ENCODE measurements around the gene ETNK2. TPM values are rescaled to one million over a fixed set of nuclear protein-coding genes. Genes with fewer than 3 reads are reported as not detected.
A peak's percentile ranks its signal among the peaks of the same experiment; 100 is the strongest.

ETNK2 gene
- total RNA-seq, 6 donors from 2014 or later = 3.2 to 8.9 (median 6.0) TPM; not detected in 1

DNA sequence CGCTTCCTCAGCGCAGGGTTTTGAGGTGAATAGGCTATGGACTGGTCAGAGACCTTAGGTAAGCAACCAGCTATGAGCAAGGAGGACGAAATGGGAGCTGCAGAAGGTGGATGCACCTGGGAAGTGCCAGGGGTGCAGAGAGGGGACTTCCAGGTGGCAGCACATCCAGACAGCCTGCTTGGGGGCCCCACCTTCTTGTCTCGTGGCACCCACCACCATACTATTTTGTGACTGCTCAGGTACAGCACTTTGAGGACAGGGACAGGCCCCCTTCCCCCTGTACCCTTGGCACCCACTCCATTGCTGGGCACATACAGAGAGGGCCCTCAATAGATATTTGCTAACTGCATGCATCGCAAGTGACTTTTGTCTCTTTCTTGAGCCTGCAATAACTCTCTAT, 45.2 kb upstream of the ETNK2 start:
- WGBS, 2 donors = 59 to 81% methylated on average over 3 to 5 of the region's 5 CpGs
- ATAC-seq (ENCODE audit: low FRiP score in 2 of 2) (no peak), DNase-seq (no peak)
- TF ChIP-seq POLR2AphosphoS5 (IDR thresholded peaks at IDR 0.05) = no peak
- no peak overlapping the region for H3K27ac ChIP-seq
- no peaks in the 10 kb centered on the region for H3K9me3 ChIP-seq
- no peaks in the 10 kb centered on the region for H3K4me1 ChIP-seq
- no peaks in the 10 kb centered on the region for H3K36me3 ChIP-seq
- H3K27me3 ChIP-seq = no peaks in the 10 kb centered on the region
- no peak overlapping the region for H3K4me3 ChIP-seq

- H3K9me3 ChIP-seq = no peaks in the 10 kb centered on the region
- WGBS, 2 donors = 37 to 53% methylated on average over 10 to 18 of the region's 18 CpGs
- no peaks in the 10 kb centered on the region for H3K36me3 ChIP-seq
- TF ChIP-seq EP300 (IDR thresholded peaks at IDR 0.05) = no peak
- TF ChIP-seq, protein P1, sequence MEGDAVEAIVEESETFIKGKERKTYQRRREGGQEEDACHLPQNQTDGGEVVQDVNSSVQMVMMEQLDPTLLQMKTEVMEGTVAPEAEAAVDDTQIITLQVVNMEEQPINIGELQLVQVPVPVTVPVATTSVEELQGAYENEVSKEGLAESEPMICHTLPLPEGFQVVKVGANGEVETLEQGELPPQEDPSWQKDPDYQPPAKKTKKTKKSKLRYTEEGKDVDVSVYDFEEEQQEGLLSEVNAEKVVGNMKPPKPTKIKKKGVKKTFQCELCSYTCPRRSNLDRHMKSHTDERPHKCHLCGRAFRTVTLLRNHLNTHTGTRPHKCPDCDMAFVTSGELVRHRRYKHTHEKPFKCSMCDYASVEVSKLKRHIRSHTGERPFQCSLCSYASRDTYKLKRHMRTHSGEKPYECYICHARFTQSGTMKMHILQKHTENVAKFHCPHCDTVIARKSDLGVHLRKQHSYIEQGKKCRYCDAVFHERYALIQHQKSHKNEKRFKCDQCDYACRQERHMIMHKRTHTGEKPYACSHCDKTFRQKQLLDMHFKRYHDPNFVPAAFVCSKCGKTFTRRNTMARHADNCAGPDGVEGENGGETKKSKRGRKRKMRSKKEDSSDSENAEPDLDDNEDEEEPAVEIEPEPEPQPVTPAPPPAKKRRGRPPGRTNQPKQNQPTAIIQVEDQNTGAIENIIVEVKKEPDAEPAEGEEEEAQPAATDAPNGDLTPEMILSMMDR (IDR thresholded peaks at IDR 0.05) = no peak
- no peaks in the 10 kb centered on the region for H3K27me3 ChIP-seq
- H3K4me3 ChIP-seq = no peak within 1 kb of the TSS
- no peak within 1 kb of the TSS for H3K27ac ChIP-seq
- DNase-seq = peak in 1 of 2 donors; percentile 29
- no peaks in the 10 kb centered on the region for H3K4me1 ChIP-seq
- no peak for ATAC-seq (ENCODE audit: low FRiP score in 2 of 2)
Observed at GRCh38 chr1:204196068-204196795, 44.4 kb upstream of the ETNK2 start, which contains the start of gene KISS1. Gene KISS1, minus strand, starts transcription at chr1:204196491. Its CDS starts 3,615 bp downstream, at chr1:204192876.

GRCh38 chr1:204194771-204195170, 42.9 kb upstream of the ETNK2 start:
- TF ChIP-seq, protein P1 (IDR thresholded peaks at IDR 0.05) = no peak
- TF ChIP-seq POLR2AphosphoS5 (IDR thresholded peaks at IDR 0.05) (no peak), POLR2A (IDR thresholded peaks at IDR 0.05) (no peak), EP300 (IDR thresholded peaks at IDR 0.05) (no peak)
- no peaks in the 10 kb centered on the region for H3K36me3 ChIP-seq
- no peaks in the 10 kb centered on the region for H3K9me3 ChIP-seq
- ATAC-seq (ENCODE audit: low FRiP score in 2 of 2) (no peak), DNase-seq (no peak)
- H3K4me3 ChIP-seq = no peak overlapping the region
- H3K27ac ChIP-seq = no peak overlapping the region
- H3K4me1 ChIP-seq = peaks cover 0 to 11% (median 3%) of the 10 kb centered on the region in 4 donors
- H3K27me3 ChIP-seq = peaks cover 0 to 4% (median 0%) of the 10 kb centered on the region in 4 donors
- WGBS, 2 donors = 37 to 55% methylated on average over 6 to 7 of the region's 7 CpGs

DNA sequence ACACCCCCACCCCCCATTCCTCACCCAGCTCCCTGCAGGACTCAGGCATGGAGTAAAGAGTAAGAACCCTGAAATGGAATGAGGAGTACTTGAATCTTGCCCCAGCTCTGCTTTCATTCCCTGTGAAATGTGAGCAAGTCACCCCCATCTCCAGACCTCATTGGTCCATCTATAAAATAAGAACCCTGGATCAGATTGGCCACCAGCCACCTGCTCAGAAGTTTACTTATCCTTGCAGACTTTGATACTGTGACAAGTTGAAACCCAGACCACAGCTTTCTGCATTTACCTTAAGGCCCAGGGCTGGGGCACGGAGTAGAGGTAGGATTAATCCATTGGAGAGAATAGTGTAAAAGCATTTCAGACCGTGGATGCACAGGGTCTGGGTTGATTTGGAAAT, 42.2 kb upstream of the ETNK2 start:
- DNase-seq (no peak), ATAC-seq (ENCODE audit: low FRiP score in 2 of 2) (no peak)
- no peaks in the 10 kb centered on the region for H3K9me3 ChIP-seq
- H3K4me1 ChIP-seq = peaks cover 0 to 12% (median 3%) of the 10 kb centered on the region in 4 donors
- H3K36me3 ChIP-seq = no peaks in the 10 kb centered on the region
- H3K27ac ChIP-seq = no peak overlapping the region
- H3K4me3 ChIP-seq = no peak overlapping the region
- WGBS, 2 donors = 74 to 100% methylated on average over 2 of the region's 2 CpGs
- TF ChIP-seq POLR2A (IDR thresholded peaks at IDR 0.05) (no peak), EP300 (IDR thresholded peaks at IDR 0.05) (no peak), POLR2AphosphoS5 (IDR thresholded peaks at IDR 0.05) (no peak)
- TF ChIP-seq, protein P1 (IDR thresholded peaks at IDR 0.05) = no peak
- peaks cover 0 to 6% (median 0%) of the 10 kb centered on the region in 4 donors for H3K27me3 ChIP-seq

DNA sequence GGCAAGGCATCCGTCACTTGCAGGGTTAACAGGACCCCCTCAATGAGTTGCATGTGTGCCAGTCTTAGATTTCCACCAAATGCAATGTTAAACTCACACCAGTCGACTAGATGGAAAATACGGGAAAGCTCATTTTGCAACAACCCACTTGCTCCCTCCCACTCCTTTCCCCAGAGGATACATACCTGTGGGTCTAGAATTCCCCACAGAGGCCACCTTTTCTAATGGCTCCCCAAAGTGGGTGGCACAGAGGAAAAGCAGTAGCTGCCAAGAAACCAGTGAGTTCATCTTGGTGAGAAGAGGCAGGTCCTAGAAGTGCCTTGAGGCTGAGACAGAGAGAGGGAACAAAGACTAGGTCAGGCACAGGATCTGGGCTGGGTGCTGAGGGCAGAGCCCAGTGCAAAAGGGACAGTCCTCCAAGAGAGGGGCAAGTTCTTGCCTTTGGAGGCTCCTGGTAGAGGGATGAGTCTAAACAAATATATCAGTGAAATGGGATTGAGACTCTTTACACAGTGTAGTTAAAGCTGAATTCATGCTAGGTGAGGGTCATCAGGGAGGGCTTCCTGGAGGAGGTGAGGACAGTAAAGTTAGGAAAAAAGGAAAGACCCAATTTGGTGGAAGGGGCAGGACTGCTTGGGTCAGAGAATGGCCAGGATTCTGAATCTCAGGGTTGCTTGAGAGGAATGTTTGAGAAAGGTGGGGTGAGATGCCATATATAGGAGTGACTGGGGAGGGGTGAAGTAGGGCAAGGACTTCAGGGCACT, 40.9 kb upstream of the ETNK2 start:
- 63 to 69% methylated on average over 3 of the region's 3 CpGs for WGBS, 2 donors
- H3K9me3 ChIP-seq = no peaks in the 10 kb centered on the region
- H3K4me1 ChIP-seq = peaks cover 0 to 12% (median 3%) of the 10 kb centered on the region in 4 donors
- no peak overlapping the region for H3K4me3 ChIP-seq
- TF ChIP-seq POLR2AphosphoS5 (IDR thresholded peaks at IDR 0.05) = no peak
- DNase-seq (peak in 1 of 2 donors; percentile 24), ATAC-seq (ENCODE audit: low FRiP score in 2 of 2) (no peak)
- H3K36me3 ChIP-seq = no peaks in the 10 kb centered on the region
- peaks cover 0 to 6% (median 0%) of the 10 kb centered on the region in 4 donors for H3K27me3 ChIP-seq
- no peak overlapping the region for H3K27ac ChIP-seq

All from upper lobe of left lung (tissue), 6 donors.